MCF 10A (cell line): ENCODE measurements around the gene OR7C2. TPM values are rescaled to one million over a fixed set of nuclear protein-coding genes. Genes with fewer than 3 reads are reported as not detected.

Experiments used
- Bru-seq: library from RNA; stranded (reverse); fragments of 400-500 nt; gene quantifications from one replicate; lab custom pipeline; 2021; lab: Mats Ljungman, UMichigan
- BruChase-seq, 2 experiments: library from RNA; stranded (reverse); fragments of 400-500 nt; gene quantifications; one replicate each; lab custom pipeline; 2021; lab: Mats Ljungman, UMichigan
- BruUV-seq: library from RNA; stranded (reverse); fragments of 400-500 nt; replicated peaks from 2 replicates; lab custom pipeline; 2021; lab: Mats Ljungman, UMichigan
- CTCF ChIA-PET: fragments of 300-600 bp; sonication (Branson Sonifier 250); formaldehyde crosslinking; extraction: SDS; loops from one replicate; lab custom pipeline; 2021; ENCODE audit warnings: antibody characterized with exemption, inconsistent platforms; lab: Yijun Ruan, JAX
- POLR2A ChIA-PET: fragments of 300-600, 350-650 bp; sonication (Branson Sonifier 250); formaldehyde crosslinking; extraction: SDS; loops from one replicate; lab custom pipeline; 2020; ENCODE audit warnings: antibody characterized with exemption, inconsistent platforms; lab: Yijun Ruan, JAX
- DNase-seq: peaks from one replicate; pipeline ENCODE4 v3.0.0-alpha.2; 2018; ENCODE audit not compliant: unreplicated experiment
- H3K27ac Mint-ChIP-seq: one replicate; pipeline ENCODE4 v1.8.0; 2022; ENCODE audit warnings: mild to moderate bottlenecking, low read depth, mixed read lengths; ENCODE audit not compliant: unreplicated experiment
- H3K27me3 Mint-ChIP-seq: one replicate; pipeline ENCODE4 v1.8.0; 2022; ENCODE audit warnings: mixed read lengths; ENCODE audit not compliant: insufficient read depth, unreplicated experiment
- H3K36me3 Mint-ChIP-seq: one replicate; pipeline ENCODE4 v1.8.0; 2022; ENCODE audit warnings: mild to moderate bottlenecking, moderate library complexity, mixed read lengths; ENCODE audit not compliant: insufficient read depth, unreplicated experiment
- H3K4me1 Mint-ChIP-seq: one replicate; pipeline ENCODE4 v1.8.0; 2022; ENCODE audit warnings: mixed read lengths; ENCODE audit not compliant: insufficient read depth, unreplicated experiment
- H3K4me3 Mint-ChIP-seq: one replicate; pipeline ENCODE4 v1.8.0; 2022; ENCODE audit warnings: mild to moderate bottlenecking, moderate library complexity, mixed read lengths; ENCODE audit not compliant: unreplicated experiment
- H3K9me3 Mint-ChIP-seq: one replicate; pipeline ENCODE4 v1.8.0; 2022; ENCODE audit warnings: mixed read lengths; ENCODE audit not compliant: unreplicated experiment
- CTCF ChIP-seq: fragments of 200-600 bp; IDR thresholded peaks from one replicate; pipeline ENCODE4 v1.8.0; 2022; ENCODE audit warnings: antibody characterized with exemption, mild to moderate bottlenecking; ENCODE audit not compliant: unreplicated experiment
- intact Hi-C: fragments of 100-400 bp; cut with micrococcal nuclease; formaldehyde crosslinking; loops from 2 replicates; pipeline ENCODE4 v1.14.1; 2022
- long read RNA-seq: library from polyadenylated mRNA; stranded (forward); transcript quantifications from one replicate; pipeline ENCODE4 v2.0.0, GENCODE V29; 2022
- total RNA-seq: library from RNA; stranded (reverse); gene quantifications from 2 replicates; pipeline ENCODE4 v1.2.3, GENCODE V29; 2022

Gene OR7C2
- total RNA-seq (not detected in 2 replicates), Bru-seq, nascent RNA (not detected), BruChase-seq, experiment 1, labeled RNA remaining after a 6-hour chase (not detected), BruChase-seq, experiment 2, labeled RNA remaining after a 2-hour chase (not detected)
- long read RNA-seq, result 0 reads

GRCh38 chr19:14941189-14941588, at the start of gene OR7C2:
Gene OR7C2, plus strand, starts transcription at chr19:14941489. Its CDS starts 0 bp downstream, at chr19:14941489.
- H3K4me3 Mint-ChIP-seq, result no peak within 1 kb of the TSS
- TF ChIP-seq CTCF, result no peak
- no peaks in the 10 kb centered on the region for H3K27me3 Mint-ChIP-seq
- no peaks in the 10 kb centered on the region for H3K4me1 Mint-ChIP-seq
- no peaks in the 10 kb centered on the region for H3K36me3 Mint-ChIP-seq
- intact Hi-C loops, result no loop called here
- ChIA-PET CTCF (interaction anchor here (0.5 kb wide), 1 partner anchor 1258 kb away, joined by 3 read pairs; no protein-coding TSS in a partner anchor), POLR2A (no interaction called here)
- no TSS peak for BruUV-seq
- H3K9me3 Mint-ChIP-seq, result no peaks in the 10 kb centered on the region
- DNase-seq, result no peak
- no peak within 1 kb of the TSS for H3K27ac Mint-ChIP-seq

GRCh38 chr19:14901675-14902260, 39.5 kb upstream of the OR7C2 start:
- H3K27me3 Mint-ChIP-seq, result peaks cover 19% of the 10 kb centered on the region
- no TSS peak for BruUV-seq
- ChIA-PET POLR2A (no interaction called here), CTCF (interaction anchor here (0.9 kb wide), 1 partner anchor 14 kb away, joined by 4 read pairs; no protein-coding TSS in a partner anchor)
- H3K4me1 Mint-ChIP-seq, result no peaks in the 10 kb centered on the region
- no peak overlapping the region for H3K4me3 Mint-ChIP-seq
- no peak for DNase-seq
- no peaks in the 10 kb centered on the region for H3K36me3 Mint-ChIP-seq
- no peak for TF ChIP-seq CTCF
- H3K27ac Mint-ChIP-seq, result no peak overlapping the region
- intact Hi-C loops, result no loop called here
- H3K9me3 Mint-ChIP-seq, result no peaks in the 10 kb centered on the region

DNA sequence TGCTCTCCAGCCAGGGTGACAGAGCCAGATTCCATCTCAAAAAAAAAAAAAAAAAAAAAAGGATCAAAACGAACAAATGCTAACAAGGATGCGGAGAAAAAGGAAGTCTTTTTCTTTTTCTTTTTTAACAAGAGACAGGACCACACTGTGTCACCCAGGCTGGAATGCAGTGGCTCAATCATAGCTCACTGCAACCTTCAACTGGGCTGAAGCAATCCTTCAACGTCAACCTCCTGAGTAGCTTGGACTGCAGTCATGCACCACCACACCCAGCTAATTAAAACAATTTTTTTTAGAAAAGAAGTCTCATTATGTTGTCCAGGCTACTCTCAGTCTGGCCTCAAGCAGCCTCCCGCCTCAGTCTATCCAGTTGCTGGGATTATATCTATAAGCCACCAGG, 34.6 kb upstream of the OR7C2 start:
- CTCF ChIA-PET, result interaction anchor here (0.5 to 0.6 kb wide), 2 partner anchors 147 to 1202 kb away, joined by 3 to 4 read pairs; no protein-coding TSS in a partner anchor
- DNase-seq, result no peak
- no peaks in the 10 kb centered on the region for H3K9me3 Mint-ChIP-seq

More for the DNA sequence above, 34.6 kb upstream of the OR7C2 start:
- Mint-ChIP-seq H3K27me3 (peaks cover 19% of the 10 kb centered on the region), H3K27ac (no peak overlapping the region), H3K4me1 (no peaks in the 10 kb centered on the region), H3K4me3 (no peak overlapping the region), H3K36me3 (no peaks in the 10 kb centered on the region)
- BruUV-seq, result no TSS peak
- no peak for TF ChIP-seq CTCF
- intact Hi-C loops, result no loop called here
- POLR2A ChIA-PET, result interaction anchor here (0.6 kb wide), 1 partner anchor 473 kb away, joined by 3 read pairs; no protein-coding TSS in a partner anchor
